GM12892 (cell line): Measurements from ENCODE around the gene AEN.
A peak's percentile ranks its signal among the peaks of the same experiment; 100 is the strongest.

Experiments
- DNase-seq: peaks from one replicate; pipeline ENCODE4 v3.0.0; 2011; ENCODE audit not compliant: insufficient read length
- FAIRE-seq: peaks from 2 replicates; lab custom pipeline; 2011; peaks lifted over from hg19 to GRCh38; lab: Jason Lieb, UNC
- POLR2A ChIP-seq: IDR thresholded peaks from 2 replicates; pipeline ENCODE4 v1.6.1; 2011; ENCODE audit warnings: low read depth, low read length, control low read depth
- POLR2AphosphoS5 ChIP-seq: IDR thresholded peaks from 2 replicates; pipeline ENCODE4 v1.6.1; 2011; ENCODE audit warnings: low read depth, low read length, control low read depth
- TAF1 ChIP-seq: IDR thresholded peaks from 2 replicates; pipeline ENCODE4 v1.6.1; 2011; ENCODE audit warnings: low read depth, mild to moderate bottlenecking, control low read depth, low read length, borderline replicate concordance

Gene AEN

GRCh38 chr15:88616240-88616639 is 4.9 kb upstream of the AEN start:
- DNase-seq (no peak), FAIRE-seq (no peak)
- TF ChIP-seq TAF1 (no peak), POLR2A (no peak), POLR2AphosphoS5 (no peak)

GRCh38 chr15:88617031-88617722 is 4.0 kb upstream of the AEN start:
- FAIRE-seq (no peak), DNase-seq (no peak)
- TF ChIP-seq POLR2AphosphoS5 = no peak
- no peak for TF ChIP-seq TAF1
- no peak for TF ChIP-seq POLR2A

- FAIRE-seq = no peak
- no peak for DNase-seq
- no peak for TF ChIP-seq POLR2AphosphoS5
- no peak for TF ChIP-seq POLR2A
- no peak for TF ChIP-seq TAF1
Measured at GRCh38 chr15:88617790-88618189, 3.4 kb upstream of the AEN start.

- FAIRE-seq = no peak
- TF ChIP-seq TAF1 (no peak), POLR2A (no peak), POLR2AphosphoS5 (no peak)
- DNase-seq = no peak
Measured at GRCh38 chr15:88618686-88619085, 2.5 kb upstream of the AEN start.

- TF ChIP-seq POLR2AphosphoS5 (no peak), TAF1 (no peak), POLR2A (no peak)
- no peak for DNase-seq
- FAIRE-seq = no peak
Measured at GRCh38 chr15:88619796-88620195, 1.3 kb upstream of the AEN start.

- DNase-seq (no peak), FAIRE-seq (peak; percentile 66)
- TF ChIP-seq TAF1 = 0 out of 2 replicates have a peak, but pooled peaks have one; percentile 23
- TF ChIP-seq POLR2A = peak; percentile 54; the same call in 1 of the 2 replicates
- 0 out of 2 replicates have a peak, but pooled peaks have one; percentile 54 for TF ChIP-seq POLR2AphosphoS5
Measured at GRCh38 chr15:88621789-88622604, 857 bp downstream of the AEN start.

- DNase-seq (no peak), FAIRE-seq (no peak)
- TF ChIP-seq POLR2A (no peak), TAF1 (no peak), POLR2AphosphoS5 (no peak)
Measured at GRCh38 chr15:88622605-88622975, 1.4 kb downstream of the AEN start.

- no peak for DNase-seq
- TF ChIP-seq TAF1 (no peak), POLR2A (no peak), POLR2AphosphoS5 (no peak)
- FAIRE-seq = no peak
Measured at GRCh38 chr15:88623061-88623460, 1.9 kb downstream of the AEN start.

- FAIRE-seq = no peak
- no peak for TF ChIP-seq TAF1
- TF ChIP-seq POLR2A = no peak
- no peak for TF ChIP-seq POLR2AphosphoS5
- no peak for DNase-seq
Measured at GRCh38 chr15:88623632-88624031, 2.5 kb downstream of the AEN start.

- TF ChIP-seq TAF1 (no peak), POLR2AphosphoS5 (no peak), POLR2A (no peak; the same call in 1 of the 2 replicates)
- FAIRE-seq = peak; percentile 70
Measured at GRCh38 chr15:88624156-88624970, 3.2 kb downstream of the AEN start.

More at GRCh38 chr15:88624156-88624970, 3.2 kb downstream of the AEN start:
- DNase-seq = no peak
